ENCODE results near the gene KRT14.

The KRT14 gene

GRCh38 chr17:41581366-41582060, 5.2 kb downstream of the KRT14 start:
- no peak for TF ChIP-seq CTCF (IDR thresholded peaks at IDR 0.05)
- Mint-ChIP-seq H3K9me3 (no peaks in the 10 kb centered on the region), H3K27me3 (ENCODE audit: low read depth, poor library complexity) (peaks cover 46% of the 10 kb centered on the region), H3K27ac (no peak overlapping the region), H3K36me3 (ENCODE audit: low read depth) (no peaks in the 10 kb centered on the region), H3K4me3 (no peak overlapping the region), H3K4me1 (peaks cover 5% of the 10 kb centered on the region)
- no peak for DNase-seq

GRCh38 chr17:41580687-41581365, 5.9 kb downstream of the KRT14 start:
- peaks cover 5% of the 10 kb centered on the region for H3K4me1 Mint-ChIP-seq
- no peak overlapping the region for H3K4me3 Mint-ChIP-seq
- H3K27ac Mint-ChIP-seq, result no peak overlapping the region
- TF ChIP-seq CTCF (IDR thresholded peaks at IDR 0.05), result no peak
- no peaks in the 10 kb centered on the region for H3K9me3 Mint-ChIP-seq
- H3K27me3 Mint-ChIP-seq (ENCODE audit: low read depth, poor library complexity), result peaks cover 46% of the 10 kb centered on the region
- no peak for DNase-seq
- H3K36me3 Mint-ChIP-seq (ENCODE audit: low read depth), result no peaks in the 10 kb centered on the region

GRCh38 chr17:41580244-41580575, 6.5 kb downstream of the KRT14 start:
- H3K27ac Mint-ChIP-seq, result no peak overlapping the region
- DNase-seq, result no peak
- H3K4me1 Mint-ChIP-seq, result peaks cover 5% of the 10 kb centered on the region
- no peak overlapping the region for H3K4me3 Mint-ChIP-seq
- no peak for TF ChIP-seq CTCF (IDR thresholded peaks at IDR 0.05)
- H3K27me3 Mint-ChIP-seq (ENCODE audit: low read depth, poor library complexity), result peaks cover 42% of the 10 kb centered on the region
- H3K36me3 Mint-ChIP-seq (ENCODE audit: low read depth), result no peaks in the 10 kb centered on the region
- H3K9me3 Mint-ChIP-seq, result no peaks in the 10 kb centered on the region

GRCh38 chr17:41579484-41580243, 7.0 kb downstream of the KRT14 start:
- no peaks in the 10 kb centered on the region for H3K9me3 Mint-ChIP-seq
- H3K27ac Mint-ChIP-seq, result no peak overlapping the region
- no peaks in the 10 kb centered on the region for H3K36me3 Mint-ChIP-seq (ENCODE audit: low read depth)
- peak; percentile 86 for TF ChIP-seq CTCF (IDR thresholded peaks at IDR 0.05)
- DNase-seq, result peak; percentile 90
- H3K27me3 Mint-ChIP-seq (ENCODE audit: low read depth, poor library complexity), result peaks cover 41% of the 10 kb centered on the region
- H3K4me1 Mint-ChIP-seq, result peaks cover 5% of the 10 kb centered on the region
- H3K4me3 Mint-ChIP-seq, result no peak overlapping the region

- Mint-ChIP-seq H3K27me3 (ENCODE audit: low read depth, poor library complexity) (peaks cover 40% of the 10 kb centered on the region), H3K27ac (no peak overlapping the region), H3K4me3 (no peak overlapping the region), H3K9me3 (no peaks in the 10 kb centered on the region), H3K36me3 (ENCODE audit: low read depth) (no peaks in the 10 kb centered on the region), H3K4me1 (peaks cover 5% of the 10 kb centered on the region)
- no peak for TF ChIP-seq CTCF (IDR thresholded peaks at IDR 0.05)
- no peak for DNase-seq
Measured at GRCh38 chr17:41578971-41579370, 7.7 kb downstream of the KRT14 start.
